Stimulated activated CD4-positive, alpha-beta T cell treated with anti-CD3 and anti-CD28 coated beads, Interleukin-1b, Interleukin-23, amount 100 ng/mL, for 24 hours (primary cell): Measurements from ENCODE around the gene LCP1.
"Not testable (repeated sequence)": the region's sequence is repeated elsewhere in the genome, so short reads cannot be mapped to it uniquely, and the experiment has no call there.

ENCODE experiments used
- DNase-seq, 4 experiments: peaks; one replicate each; pipeline ENCODE4 v3.0.0-alpha.2; 2020; ENCODE audit warnings: low read depth in 4 of 4, low spot score in 1 of 4

The LCP1 gene

GRCh38 chr13:46182491-46182877 lies 507 bp upstream of the LCP1 start:
- no peak for DNase-seq

DNA sequence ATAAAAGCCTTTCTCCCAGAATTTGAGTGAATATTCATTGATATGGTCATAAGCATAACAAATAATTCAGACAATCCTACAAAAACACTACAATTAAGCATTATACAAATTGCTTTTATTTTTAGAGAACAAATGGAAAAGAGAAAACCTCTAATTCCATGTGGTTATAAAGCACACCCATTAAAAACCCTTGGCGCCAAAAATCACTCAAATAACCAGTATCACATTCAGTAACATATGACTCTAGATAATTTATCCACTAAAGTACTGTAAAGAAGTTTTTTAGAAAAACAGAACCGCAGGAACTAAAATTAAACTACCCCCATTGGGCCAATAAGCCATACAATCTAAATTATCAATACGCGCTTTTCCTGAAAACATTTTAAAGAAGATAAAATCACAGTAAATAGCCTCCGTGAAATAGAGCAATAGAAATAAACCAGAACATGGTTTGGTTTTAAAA lies 569 bp downstream of the LCP1 start:
- DNase-seq = no peak

- no peak for DNase-seq
Measured at GRCh38 chr13:46179969-46180763, 1.8 kb downstream of the LCP1 start.

DNA sequence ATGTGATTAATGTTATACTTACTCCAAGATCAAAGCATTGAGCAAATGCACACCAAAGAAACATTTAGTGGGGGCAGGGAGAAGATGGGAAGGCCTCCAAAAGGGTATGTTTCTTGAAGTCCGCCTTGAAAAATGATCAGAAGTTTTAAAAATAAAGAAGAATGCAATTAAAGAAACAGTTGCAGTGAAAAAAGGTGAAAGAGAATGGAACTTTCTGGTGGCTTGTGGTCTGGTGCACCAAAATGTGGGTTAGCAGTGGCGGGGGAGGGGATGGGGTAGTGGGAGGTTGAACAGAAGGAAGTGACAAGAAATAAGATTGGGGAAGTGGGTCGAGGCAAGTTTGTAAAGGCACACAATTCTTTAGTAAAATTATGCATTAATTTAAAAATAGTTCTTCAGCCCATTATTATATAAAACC lies 2.5 kb downstream of the LCP1 start:
- DNase-seq = peak; percentile 35 to 62 (median 54)

- DNase-seq = no peak
Measured at GRCh38 chr13:46178821-46179220, 3.2 kb downstream of the LCP1 start.

- no peak for DNase-seq
Measured at GRCh38 chr13:46178143-46178542, 3.8 kb downstream of the LCP1 start.

GRCh38 chr13:46176756-46177155 lies 5.2 kb downstream of the LCP1 start:
- no peak for DNase-seq

DNA sequence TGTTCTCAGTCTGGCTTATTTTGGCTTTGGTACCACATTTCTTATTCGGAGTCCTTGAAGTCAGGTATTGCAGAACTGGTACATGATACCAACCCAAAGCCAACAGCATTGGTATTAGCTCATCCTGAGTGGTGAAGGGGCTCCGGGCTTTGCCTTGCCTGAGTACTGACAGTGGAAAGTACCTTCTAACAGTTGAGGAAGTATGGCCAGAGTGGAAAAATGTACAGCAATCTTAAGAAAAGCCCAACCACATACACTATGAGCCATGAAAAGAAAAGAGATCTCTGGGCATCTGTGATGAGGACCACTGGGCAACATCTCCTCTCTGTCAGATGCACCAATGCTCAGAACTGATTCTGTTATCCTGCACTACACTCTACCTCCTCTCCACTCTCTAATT lies 8.3 kb downstream of the LCP1 start:
- no peak for DNase-seq

DNA sequence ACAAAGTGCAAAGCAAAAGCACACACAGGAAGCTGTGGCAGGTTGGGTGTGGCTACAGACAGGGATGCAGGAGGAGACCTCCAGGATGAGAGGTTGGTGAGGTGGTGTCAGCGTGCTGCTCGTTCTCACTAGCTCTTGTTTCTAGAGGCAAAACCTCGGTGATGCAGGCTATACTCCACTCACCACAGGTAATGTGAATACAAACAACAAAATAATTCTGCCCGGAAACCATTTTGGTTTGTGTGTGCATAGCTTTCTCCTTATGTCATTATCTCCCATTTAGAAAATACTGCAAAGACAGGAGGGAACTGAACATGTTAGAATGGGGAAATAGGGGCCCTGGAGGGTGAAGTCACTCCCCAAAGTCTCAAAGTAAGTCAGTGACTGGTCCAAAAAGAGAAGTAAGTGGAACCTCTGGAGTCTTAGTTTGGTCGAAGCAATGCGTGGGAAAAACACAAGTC lies 9.4 kb downstream of the LCP1 start:
- DNase-seq = no peak

- no peak for DNase-seq
Measured at GRCh38 chr13:46171739-46172138, 10.2 kb downstream of the LCP1 start.

- DNase-seq = no peak
Measured at GRCh38 chr13:46171217-46171616, 10.8 kb downstream of the LCP1 start.

DNA sequence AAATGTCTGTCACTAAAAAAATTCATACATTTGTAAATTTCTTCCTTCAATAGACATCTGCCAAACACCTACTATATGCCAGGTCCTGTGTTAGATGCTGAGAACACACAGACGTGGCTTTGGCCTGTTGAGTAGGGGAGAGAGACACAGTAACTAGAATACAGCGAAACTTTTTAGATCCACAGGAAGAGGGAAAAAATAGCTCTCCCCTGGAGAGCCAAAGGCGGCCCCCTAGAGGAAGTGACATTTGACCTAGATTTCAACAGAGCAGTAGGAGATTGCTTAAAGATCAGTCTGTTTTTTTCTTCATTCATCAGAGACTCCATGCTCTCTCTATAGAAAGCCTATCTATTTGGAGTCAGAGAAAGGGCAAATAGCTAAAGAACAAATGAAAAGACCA lies 11.3 kb downstream of the LCP1 start:
- DNase-seq = no peak

DNA sequence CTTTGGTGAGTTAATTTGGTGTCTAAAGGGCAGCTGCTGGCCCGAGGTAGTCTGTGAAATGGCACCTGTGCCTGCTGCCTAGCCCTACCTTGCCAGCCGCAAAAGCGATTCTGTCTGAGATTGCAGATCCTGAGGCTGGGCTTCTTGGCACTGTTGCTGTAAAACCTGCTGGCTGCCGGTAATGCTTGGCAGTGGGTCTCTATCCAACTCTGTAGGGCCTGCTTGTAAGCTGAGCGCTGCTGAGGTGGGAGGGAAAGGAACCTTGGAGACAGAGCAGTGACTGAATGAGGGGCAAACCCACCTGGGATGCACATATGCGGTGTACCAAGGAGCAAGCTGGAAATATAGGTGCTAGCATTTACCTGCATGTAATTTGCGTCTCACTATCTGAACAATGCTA lies 11.7 kb downstream of the LCP1 start:
- DNase-seq = no peak

- no peak for DNase-seq
Measured at GRCh38 chr13:46169758-46170157, 12.2 kb downstream of the LCP1 start.

DNA sequence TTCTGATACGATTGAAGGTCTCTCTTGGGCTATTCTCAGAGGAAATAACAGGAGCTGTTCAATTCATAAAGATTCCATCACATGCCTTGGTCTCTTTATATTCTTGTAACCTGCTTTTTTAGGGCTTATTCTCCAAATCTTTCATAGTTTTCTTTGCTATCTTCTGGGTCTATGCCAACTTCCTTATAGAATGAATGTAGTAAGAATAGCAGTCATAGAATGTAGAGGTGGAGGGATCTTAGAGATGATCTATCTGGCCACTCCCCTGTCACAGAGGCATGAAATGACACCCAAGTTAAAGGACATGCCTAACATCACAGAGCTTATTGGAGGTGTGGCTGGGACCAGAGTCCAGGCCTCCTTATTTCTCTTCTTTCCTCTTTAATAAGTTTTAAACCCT lies 13.2 kb downstream of the LCP1 start:
- DNase-seq = no peak

GRCh38 chr13:46168341-46168740 lies 13.6 kb downstream of the LCP1 start:
- peak in 2 of 4 experiments; percentile 36 to 53 for DNase-seq

GRCh38 chr13:46166947-46167610 lies 14.9 kb downstream of the LCP1 start:
- no peak for DNase-seq

- no peak for DNase-seq
Measured at GRCh38 chr13:46166224-46166584, 15.8 kb downstream of the LCP1 start.

GRCh38 chr13:46165485-46166223 lies 16.3 kb downstream of the LCP1 start:
- DNase-seq = peak in 1 of 4 experiments; percentile 42

DNA sequence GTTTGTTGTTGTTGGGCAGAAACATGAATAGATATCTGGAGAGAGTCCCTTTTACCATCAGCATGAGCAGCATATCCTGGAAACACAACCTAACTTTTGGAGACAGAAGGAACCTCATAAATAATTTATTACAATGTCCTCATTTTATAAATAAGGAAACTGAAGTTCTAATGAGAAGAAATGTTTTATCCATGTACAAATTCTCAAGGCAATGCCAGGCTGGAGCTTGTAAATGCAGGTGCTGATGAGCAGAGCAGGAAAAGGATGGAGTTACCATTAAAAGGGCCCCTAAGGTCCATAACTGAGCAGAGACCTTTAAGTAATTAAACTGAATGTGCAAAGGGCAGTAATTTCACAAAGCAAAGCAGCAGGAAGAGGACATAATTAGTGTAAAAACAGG lies 17.3 kb downstream of the LCP1 start:
- no peak for DNase-seq

DNA sequence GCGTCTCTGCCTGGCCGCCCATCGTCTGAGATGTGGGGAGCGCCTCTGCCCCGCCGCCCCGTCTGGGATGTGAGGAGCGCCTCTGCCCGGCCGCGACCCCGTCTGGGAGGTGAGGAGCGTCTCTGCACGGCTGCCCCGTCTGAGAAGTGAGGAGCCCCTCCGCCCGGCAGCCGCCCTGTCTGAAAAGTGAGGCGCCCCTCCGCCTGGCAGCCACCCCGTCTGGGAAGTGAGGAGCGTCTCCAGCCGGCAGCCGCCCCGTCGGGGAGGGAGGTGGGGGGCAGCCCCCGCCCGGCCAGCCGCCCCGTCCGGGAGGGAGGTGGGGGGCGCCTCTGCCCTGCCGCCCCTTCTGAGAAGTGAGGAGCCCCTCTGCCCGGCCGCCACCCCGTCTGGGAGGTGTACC lies 19.2 kb downstream of the LCP1 start:
- not testable (repeated sequence) for DNase-seq
